Sigmoid colon (tissue), 3 donors: ENCODE data around the gene DNMT1.

Source experiments
- POLR2A ChIP-seq, 2 donors: fragments of 450-650 bp; IDR thresholded peaks; one replicate each; pipeline ENCODE4 v1.6.1; 2016; ENCODE audit warnings: antibody characterized with exemption in 2 of 2, mild to moderate bottlenecking in 2 of 2, moderate library complexity in 2 of 2
- TF ChIP-seq, protein P1 (sequence below), 4 experiments: fragments of 450-650 bp in 3 of 4; fragments of 200-600 bp in 1 of 4; IDR thresholded peaks; one replicate each; pipeline ENCODE4 v1.5.1; 2016 to 2019; ENCODE audit warnings: antibody characterized with exemption in 4 of 4, mild to moderate bottlenecking in 3 of 4, moderate library complexity in 2 of 4

DNA sequence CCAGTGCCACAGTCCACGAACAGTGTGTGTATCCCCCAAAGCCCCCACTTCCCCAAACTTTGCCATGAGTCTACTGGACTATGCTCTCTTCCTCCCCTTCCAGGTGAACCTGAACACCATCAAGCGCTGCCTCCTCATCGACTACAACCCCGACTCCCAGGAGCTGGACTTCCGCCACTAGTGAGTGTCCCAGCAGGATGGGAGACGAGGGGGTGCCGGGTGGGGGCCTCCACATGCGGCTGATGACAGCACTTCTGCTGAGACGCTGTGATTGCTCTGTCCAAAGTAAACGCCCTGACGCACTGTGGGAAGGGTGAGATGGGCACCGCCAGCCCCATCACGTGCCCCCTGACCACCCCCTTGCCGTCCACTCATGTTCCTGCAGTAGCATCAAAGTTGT lies 85.2 kb downstream of the DNMT1 start:
- no peak for TF ChIP-seq POLR2A (IDR thresholded peaks at IDR 0.05)
- TF ChIP-seq, protein P1, sequence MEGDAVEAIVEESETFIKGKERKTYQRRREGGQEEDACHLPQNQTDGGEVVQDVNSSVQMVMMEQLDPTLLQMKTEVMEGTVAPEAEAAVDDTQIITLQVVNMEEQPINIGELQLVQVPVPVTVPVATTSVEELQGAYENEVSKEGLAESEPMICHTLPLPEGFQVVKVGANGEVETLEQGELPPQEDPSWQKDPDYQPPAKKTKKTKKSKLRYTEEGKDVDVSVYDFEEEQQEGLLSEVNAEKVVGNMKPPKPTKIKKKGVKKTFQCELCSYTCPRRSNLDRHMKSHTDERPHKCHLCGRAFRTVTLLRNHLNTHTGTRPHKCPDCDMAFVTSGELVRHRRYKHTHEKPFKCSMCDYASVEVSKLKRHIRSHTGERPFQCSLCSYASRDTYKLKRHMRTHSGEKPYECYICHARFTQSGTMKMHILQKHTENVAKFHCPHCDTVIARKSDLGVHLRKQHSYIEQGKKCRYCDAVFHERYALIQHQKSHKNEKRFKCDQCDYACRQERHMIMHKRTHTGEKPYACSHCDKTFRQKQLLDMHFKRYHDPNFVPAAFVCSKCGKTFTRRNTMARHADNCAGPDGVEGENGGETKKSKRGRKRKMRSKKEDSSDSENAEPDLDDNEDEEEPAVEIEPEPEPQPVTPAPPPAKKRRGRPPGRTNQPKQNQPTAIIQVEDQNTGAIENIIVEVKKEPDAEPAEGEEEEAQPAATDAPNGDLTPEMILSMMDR (IDR thresholded peaks at IDR 0.05), result no peak
